Mesothelial cell of epicardium (in vitro differentiated cells): ENCODE results near the gene CDK17. TPM values are rescaled to one million over a fixed set of nuclear protein-coding genes. Genes with fewer than 3 reads are reported as not detected.
"Not testable (repeated sequence)": the region's sequence is repeated elsewhere in the genome, so short reads cannot be mapped to it uniquely, and the experiment has no call there.

Experiments
- DNase-seq, 2 experiments: peaks; one replicate each; pipeline ENCODE4 v3.0.0; 2021; ENCODE audit warnings: low spot score in 2 of 2; ENCODE audit not compliant: unreplicated experiment in 2 of 2
- H3K27ac Mint-ChIP-seq: 2 replicates; pipeline ENCODE4 v1.8.0; 2021; ENCODE audit warnings: mixed read lengths
- H3K27me3 Mint-ChIP-seq: 2 replicates; pipeline ENCODE4 v1.8.0; 2021; ENCODE audit warnings: low read depth, mixed read lengths
- H3K36me3 Mint-ChIP-seq: 2 replicates; pipeline ENCODE4 v1.8.0; 2021; ENCODE audit warnings: mixed read lengths
- H3K4me1 Mint-ChIP-seq: 2 replicates; pipeline ENCODE4 v1.8.0; 2021; ENCODE audit warnings: mixed read lengths
- H3K4me3 Mint-ChIP-seq: 2 replicates; pipeline ENCODE4 v1.8.0; 2021; ENCODE audit warnings: mild to moderate bottlenecking, moderate library complexity, mixed read lengths
- H3K9me3 Mint-ChIP-seq: 2 replicates; pipeline ENCODE4 v1.8.0; 2021; ENCODE audit warnings: mixed read lengths
- total RNA-seq: library from RNA; stranded (reverse); gene quantifications from 3 replicates; pipeline ENCODE4 v1.2.1, GENCODE V29; 2021
- TF ChIP-seq, protein P1 (sequence below): fragments of 200-600 bp; sonication (generic); IDR thresholded peaks from one replicate; pipeline ENCODE4 v1.5.0; 2021; ENCODE audit warnings: antibody characterized with exemption; ENCODE audit not compliant: unreplicated experiment

The CDK17 gene
- total RNA-seq, 1 donor from 2014 or later = 40.5 TPM

GRCh38 chr12:96424601-96425000, 24.4 kb upstream of the CDK17 start:
- Mint-ChIP-seq H3K27me3 (no peaks in the 10 kb centered on the region), H3K4me1 (peaks cover 21% of the 10 kb centered on the region), H3K27ac (no peak overlapping the region), H3K36me3 (no peaks in the 10 kb centered on the region), H3K4me3 (no peak overlapping the region), H3K9me3 (peaks cover 2% of the 10 kb centered on the region)
- DNase-seq = no peak
- TF ChIP-seq, protein P1, sequence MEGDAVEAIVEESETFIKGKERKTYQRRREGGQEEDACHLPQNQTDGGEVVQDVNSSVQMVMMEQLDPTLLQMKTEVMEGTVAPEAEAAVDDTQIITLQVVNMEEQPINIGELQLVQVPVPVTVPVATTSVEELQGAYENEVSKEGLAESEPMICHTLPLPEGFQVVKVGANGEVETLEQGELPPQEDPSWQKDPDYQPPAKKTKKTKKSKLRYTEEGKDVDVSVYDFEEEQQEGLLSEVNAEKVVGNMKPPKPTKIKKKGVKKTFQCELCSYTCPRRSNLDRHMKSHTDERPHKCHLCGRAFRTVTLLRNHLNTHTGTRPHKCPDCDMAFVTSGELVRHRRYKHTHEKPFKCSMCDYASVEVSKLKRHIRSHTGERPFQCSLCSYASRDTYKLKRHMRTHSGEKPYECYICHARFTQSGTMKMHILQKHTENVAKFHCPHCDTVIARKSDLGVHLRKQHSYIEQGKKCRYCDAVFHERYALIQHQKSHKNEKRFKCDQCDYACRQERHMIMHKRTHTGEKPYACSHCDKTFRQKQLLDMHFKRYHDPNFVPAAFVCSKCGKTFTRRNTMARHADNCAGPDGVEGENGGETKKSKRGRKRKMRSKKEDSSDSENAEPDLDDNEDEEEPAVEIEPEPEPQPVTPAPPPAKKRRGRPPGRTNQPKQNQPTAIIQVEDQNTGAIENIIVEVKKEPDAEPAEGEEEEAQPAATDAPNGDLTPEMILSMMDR = no peak

DNA sequence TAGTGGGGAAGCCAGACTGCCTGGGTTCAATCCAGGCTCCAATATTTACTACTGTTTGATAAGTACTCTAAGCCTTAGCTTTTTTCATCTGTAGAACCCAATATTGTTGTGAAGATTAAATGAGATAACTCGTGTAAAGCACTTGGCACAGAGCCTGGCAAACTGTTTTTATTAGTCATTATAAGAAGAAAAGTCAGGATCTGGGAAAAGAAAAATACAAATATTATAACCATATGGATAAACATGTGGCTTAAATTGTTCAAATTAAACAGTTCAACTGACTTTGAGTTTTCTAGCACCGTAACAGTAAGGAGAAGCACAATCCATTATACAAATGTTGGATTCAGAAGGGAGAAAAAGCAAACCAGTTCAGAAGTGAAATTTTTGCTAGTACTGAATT, 22.0 kb upstream of the CDK17 start:
- DNase-seq = no peak
- H3K4me1 Mint-ChIP-seq = peaks cover 11% of the 10 kb centered on the region
- peak overlapping the region; percentile 69 for H3K27ac Mint-ChIP-seq
- peaks cover 2% of the 10 kb centered on the region for H3K9me3 Mint-ChIP-seq
- TF ChIP-seq, protein P1 = no peak
- H3K36me3 Mint-ChIP-seq = no peaks in the 10 kb centered on the region
- no peaks in the 10 kb centered on the region for H3K27me3 Mint-ChIP-seq
- no peak overlapping the region for H3K4me3 Mint-ChIP-seq

- H3K4me3 Mint-ChIP-seq = no peak overlapping the region
- peaks cover 2% of the 10 kb centered on the region for H3K9me3 Mint-ChIP-seq
- no peaks in the 10 kb centered on the region for H3K36me3 Mint-ChIP-seq
- peak overlapping the region; percentile 23 for H3K27ac Mint-ChIP-seq
- peaks cover 10% of the 10 kb centered on the region for H3K4me1 Mint-ChIP-seq
- TF ChIP-seq, protein P1 = no peak
- no peaks in the 10 kb centered on the region for H3K27me3 Mint-ChIP-seq
- DNase-seq = no peak
Measured at GRCh38 chr12:96421014-96421413, 20.8 kb upstream of the CDK17 start.

DNA sequence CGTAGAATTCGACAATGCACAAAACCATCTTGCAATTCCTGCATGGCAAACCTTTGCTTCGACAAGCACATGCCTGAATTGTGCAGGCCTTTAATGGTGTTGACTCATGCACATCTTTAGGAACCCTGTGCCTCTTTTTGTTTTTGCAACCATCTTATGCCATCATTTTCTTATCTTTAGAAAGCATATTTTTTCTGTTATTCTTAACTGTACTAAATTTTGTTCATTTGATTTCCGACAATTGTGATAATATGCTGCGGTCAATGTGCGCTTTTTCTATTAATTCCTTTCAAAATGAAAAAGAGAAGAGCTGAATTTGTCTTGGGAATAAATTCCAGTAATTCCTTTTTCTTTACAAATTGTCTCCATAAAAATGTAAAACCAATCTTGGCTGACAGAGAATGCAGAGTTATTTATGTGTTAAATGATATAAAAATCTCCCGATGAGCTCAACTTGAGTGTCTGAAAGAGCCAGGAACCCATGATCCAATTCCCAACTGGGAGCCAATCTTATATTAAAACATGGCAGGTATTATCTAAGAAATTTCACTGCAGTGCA, 20.1 kb upstream of the CDK17 start:
- Mint-ChIP-seq H3K27me3 (no peaks in the 10 kb centered on the region), H3K27ac (no peak overlapping the region), H3K9me3 (peaks cover 2% of the 10 kb centered on the region), H3K36me3 (no peaks in the 10 kb centered on the region), H3K4me1 (peaks cover 10% of the 10 kb centered on the region), H3K4me3 (no peak overlapping the region)
- no peak for DNase-seq
- TF ChIP-seq, protein P1 = no peak

DNA sequence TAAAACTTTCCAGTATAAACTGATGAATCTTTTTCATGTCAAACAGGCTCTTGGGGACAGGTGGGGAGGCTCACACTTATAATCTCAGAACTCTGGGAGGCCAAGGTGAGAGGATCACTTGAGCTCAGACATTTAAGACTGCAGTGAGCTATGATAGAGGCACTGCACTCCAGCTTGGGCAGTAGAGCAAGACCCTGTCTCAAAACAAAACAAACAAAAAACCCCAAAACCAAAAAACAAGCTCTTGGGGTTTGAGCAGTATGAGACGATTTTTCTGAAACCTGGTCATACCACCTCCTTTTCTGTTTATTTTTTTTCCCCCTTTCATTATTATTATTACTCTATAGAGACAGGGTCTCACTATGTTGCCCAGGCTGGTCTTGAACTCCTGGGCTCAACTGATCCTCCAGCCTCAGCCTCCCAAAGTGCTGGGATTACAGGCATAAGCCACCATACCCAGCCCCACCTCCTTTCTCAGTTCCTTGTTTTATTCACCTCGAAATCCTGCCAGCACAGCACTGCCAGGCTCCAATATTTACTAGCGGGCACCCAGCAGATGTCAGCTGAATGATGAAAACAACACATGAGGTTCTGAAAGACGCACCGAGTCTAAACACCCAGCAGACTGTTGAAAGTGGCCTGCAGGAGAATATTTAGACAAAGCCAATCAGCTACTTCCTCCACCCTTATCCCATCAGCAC, 19.5 kb upstream of the CDK17 start:
- no peaks in the 10 kb centered on the region for H3K27me3 Mint-ChIP-seq
- H3K36me3 Mint-ChIP-seq = no peaks in the 10 kb centered on the region
- TF ChIP-seq, protein P1 = no peak
- no peak for DNase-seq
- peaks cover 2% of the 10 kb centered on the region for H3K9me3 Mint-ChIP-seq
- no peak overlapping the region for H3K27ac Mint-ChIP-seq
- H3K4me3 Mint-ChIP-seq = no peak overlapping the region
- peaks cover 6% of the 10 kb centered on the region for H3K4me1 Mint-ChIP-seq

- not testable (repeated sequence) for H3K27ac Mint-ChIP-seq, H3K4me3 Mint-ChIP-seq, H3K9me3 Mint-ChIP-seq, H3K27me3 Mint-ChIP-seq, H3K4me1 Mint-ChIP-seq, DNase-seq, H3K36me3 Mint-ChIP-seq
Measured at GRCh38 chr12:96417688-96418087, 17.4 kb upstream of the CDK17 start.
